Stimulated activated CD4-positive, alpha-beta T cell treated with anti-CD3 and anti-CD28 coated beads, Interleukin-12 subunit alpha, Interleukin-12 subunit beta, amount 100 ng/mL, for 48 hours (primary cell): Measurements from ENCODE around the gene RAB8B.
A peak's percentile ranks its signal among the peaks of the same experiment; 100 is the strongest.

Source experiments
- DNase-seq, 3 donors: peaks; one replicate each; pipeline ENCODE4 v3.0.0-alpha.2; 2020; ENCODE audit warnings: low read depth in 2 of 3, low spot score in 1 of 3

Gene RAB8B

GRCh38 chr15:63260791-63261190, 71.4 kb downstream of the RAB8B start:
- no peak for DNase-seq

DNA sequence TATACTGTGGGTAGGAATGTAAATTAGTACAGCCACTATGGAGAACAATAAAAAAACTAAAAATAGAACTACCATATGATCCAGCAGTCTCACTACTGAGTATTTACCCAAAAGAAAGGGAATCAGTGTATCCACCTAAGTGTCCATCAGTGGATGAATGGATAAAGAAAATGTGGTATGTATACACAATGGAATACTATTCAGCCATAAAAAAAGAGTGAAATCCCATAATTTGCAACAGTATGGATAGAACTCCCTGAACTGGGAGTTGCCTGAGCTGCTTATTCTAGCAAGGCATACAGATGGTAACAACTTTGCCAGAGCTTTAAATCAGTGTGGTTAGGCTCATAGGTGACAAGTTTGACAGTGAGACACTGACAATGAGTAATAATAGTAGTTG, 71.9 kb downstream of the RAB8B start:
- no peak for DNase-seq

- DNase-seq = no peak
Measured at GRCh38 chr15:63263519-63263918, 74.1 kb downstream of the RAB8B start.

- DNase-seq = no peak
Measured at GRCh38 chr15:63264688-63265293, 75.4 kb downstream of the RAB8B start.

- no peak for DNase-seq
Measured at GRCh38 chr15:63274427-63274826, 85.0 kb downstream of the RAB8B start.

DNA sequence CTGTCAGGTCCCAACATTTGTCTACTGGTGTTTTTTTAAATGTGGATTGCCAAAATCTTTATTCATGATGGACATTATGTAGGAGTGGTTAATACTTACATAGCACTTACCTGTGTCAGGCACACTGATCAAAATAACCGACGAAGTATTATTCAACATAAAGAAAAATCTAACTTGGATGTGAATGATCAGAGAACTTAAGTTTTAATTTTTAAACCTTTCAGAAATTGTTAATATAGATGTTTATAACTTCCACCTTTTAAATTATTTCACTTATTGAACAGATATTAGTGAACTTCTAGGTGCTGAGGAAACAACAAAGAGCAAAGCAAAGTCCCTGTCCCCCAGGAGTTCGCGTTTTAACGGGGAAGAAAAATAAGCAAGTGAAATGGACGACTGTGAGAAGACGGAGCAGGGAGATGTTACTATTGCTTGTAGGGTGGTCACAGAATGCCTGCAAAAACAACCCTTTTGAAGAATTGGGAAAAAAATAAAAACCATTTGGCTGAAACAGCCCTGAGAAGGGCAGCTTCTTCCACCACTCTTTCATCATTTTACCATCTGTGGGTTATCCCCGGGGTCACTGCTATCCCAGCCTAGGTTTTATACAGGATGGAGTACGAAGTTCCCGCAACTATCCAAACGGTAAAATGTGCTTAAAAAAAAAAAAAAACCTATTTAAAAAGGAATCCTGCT, 87.1 kb downstream of the RAB8B start:
- no peak for DNase-seq

GRCh38 chr15:63277038-63277892, 87.9 kb downstream of the RAB8B start, which contains the start of gene APH1B:
APH1B (plus strand) TSS chr15:63277605; CDS start chr15:63277624, 19 bp downstream.
- DNase-seq = peak; percentile 31 to 59 (median 41)

DNA sequence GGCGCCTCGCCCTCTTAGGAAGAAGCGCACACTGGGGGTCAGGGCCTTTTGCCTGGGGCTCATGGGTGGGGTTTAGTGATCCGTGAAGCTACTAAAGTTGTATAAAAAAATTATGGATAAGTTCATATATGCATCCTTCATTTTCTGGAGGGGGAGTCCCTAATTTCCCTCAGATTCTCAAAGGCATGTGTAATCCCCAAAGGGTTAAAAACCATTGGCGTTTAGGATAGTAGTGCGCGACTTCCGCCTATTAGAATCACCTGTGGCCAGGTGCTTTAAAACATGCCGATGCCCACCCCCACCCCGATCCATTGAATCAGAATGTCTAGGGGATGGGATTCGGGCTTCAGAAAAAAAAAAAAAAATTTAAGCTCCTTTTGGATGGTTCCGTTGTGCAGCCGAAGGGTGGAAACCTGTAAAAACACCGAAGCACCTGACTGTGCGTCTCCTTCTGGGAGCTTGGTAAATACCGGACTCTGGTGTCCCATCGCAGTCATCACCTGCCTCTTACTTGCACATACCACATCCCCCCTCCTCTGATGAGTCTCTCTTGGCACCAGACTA, 88.6 kb downstream of the RAB8B start:
- no peak for DNase-seq

DNA sequence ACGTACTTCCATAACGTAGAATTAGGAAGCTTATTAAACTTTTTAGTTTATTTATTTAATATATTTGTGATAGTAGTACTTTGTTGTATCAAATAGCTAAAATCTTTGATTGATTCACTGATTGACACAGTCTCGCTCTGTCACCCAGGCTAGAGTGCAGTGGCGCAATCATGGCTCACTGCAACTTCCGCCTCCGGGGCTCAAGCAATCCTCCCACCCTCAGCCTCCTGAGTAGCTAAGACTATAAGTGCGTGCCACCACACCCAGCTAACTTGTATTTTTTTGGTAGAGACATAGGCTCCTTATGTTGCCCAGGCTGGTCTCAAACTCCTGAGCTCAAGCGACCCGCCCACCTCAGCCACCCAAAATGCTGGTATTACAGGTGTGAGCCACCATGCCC, 93.7 kb downstream of the RAB8B start:
- no peak for DNase-seq

GRCh38 chr15:63284335-63284734, 94.9 kb downstream of the RAB8B start:
- DNase-seq = no peak

- DNase-seq = no peak
Measured at GRCh38 chr15:63287109-63287508, 97.7 kb downstream of the RAB8B start.

- no peak for DNase-seq
Measured at GRCh38 chr15:63288342-63288741, 98.9 kb downstream of the RAB8B start.

DNA sequence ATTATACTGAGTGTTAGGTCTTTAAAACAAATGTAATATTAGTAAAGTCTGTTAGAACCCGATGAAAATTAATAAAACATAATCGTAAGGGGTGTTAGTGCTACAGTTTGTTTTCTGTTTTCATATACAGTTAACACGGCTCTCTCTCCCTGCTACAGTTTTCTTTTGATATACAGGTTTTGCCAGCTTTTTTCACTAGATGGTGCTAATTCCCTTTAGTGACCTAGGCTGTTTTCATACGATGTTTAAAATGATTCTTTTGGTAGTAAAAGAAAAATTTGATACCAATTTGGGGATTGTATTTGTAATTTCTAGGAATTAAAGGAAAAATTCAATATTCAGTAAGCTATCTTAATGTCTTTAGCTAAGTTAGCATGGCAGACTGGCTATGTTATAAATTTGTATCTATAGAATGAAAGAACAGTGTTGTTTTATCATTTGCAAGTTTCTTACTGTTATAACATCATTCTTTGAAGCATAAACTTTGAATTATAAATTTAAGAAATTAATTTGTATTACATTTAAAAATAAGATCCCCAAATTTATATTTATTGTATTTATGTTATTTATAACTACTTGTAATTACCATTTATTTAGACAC, 99.5 kb downstream of the RAB8B start:
- peak in 1 of 3 donors; percentile 39 for DNase-seq

- no peak for DNase-seq
Measured at GRCh38 chr15:63291507-63291906, 102.1 kb downstream of the RAB8B start.

- no peak for DNase-seq
Measured at GRCh38 chr15:63292241-63292640, 102.8 kb downstream of the RAB8B start.

- DNase-seq = no peak
Measured at GRCh38 chr15:63292771-63293170, 103.4 kb downstream of the RAB8B start.

GRCh38 chr15:63294359-63294758, 105.0 kb downstream of the RAB8B start:
- no peak for DNase-seq

- DNase-seq = no peak
Measured at GRCh38 chr15:63295341-63295740, 105.9 kb downstream of the RAB8B start.

DNA sequence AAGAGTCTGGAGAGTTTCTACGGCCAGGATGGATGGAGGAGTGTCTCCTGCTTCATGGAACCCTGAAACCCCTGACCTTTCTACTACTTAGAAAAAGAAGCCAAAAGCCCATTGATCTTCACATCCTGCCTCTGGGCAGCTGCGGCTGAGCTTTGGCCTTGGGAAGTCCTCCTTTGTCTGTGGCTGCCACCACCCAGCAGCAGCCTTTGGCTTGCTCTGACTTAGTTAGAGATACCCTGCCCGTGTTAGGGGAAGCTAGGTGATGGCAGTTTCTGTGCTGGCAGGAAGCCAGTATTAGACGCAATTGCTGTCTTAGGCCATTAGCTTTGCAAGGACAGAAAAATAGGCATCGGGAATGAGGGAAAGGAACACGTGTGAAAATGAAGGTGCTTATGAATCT, 106.8 kb downstream of the RAB8B start:
- no peak for DNase-seq

GRCh38 chr15:63299943-63300575, 110.7 kb downstream of the RAB8B start:
- no peak for DNase-seq

- no peak for DNase-seq
Measured at GRCh38 chr15:63301088-63301487, 111.7 kb downstream of the RAB8B start.
